NT2/D1 (cell line): ENCODE results near the gene PATL2.
"Not testable (repeated sequence)": the region's sequence is repeated elsewhere in the genome, so short reads cannot be mapped to it uniquely, and the experiment has no call there.

Source experiments
- DNase-seq: peaks from one replicate; pipeline ENCODE4 v3.0.0-alpha.2; 2011; ENCODE audit warnings: low read depth, low spot score
- H3K27me3 ChIP-seq: 2 replicates; pipeline ENCODE4 v1.6.0; 2011; ENCODE audit warnings: mild to moderate bottlenecking; ENCODE audit not compliant: insufficient read length, insufficient read depth
- H3K36me3 ChIP-seq: 2 replicates; pipeline ENCODE4 v1.6.1; 2011; ENCODE audit warnings: mild to moderate bottlenecking, low read length, mixed read lengths; ENCODE audit not compliant: insufficient read depth, insufficient read length
- H3K4me1 ChIP-seq: 2 replicates; pipeline ENCODE4 v1.5.1; 2011; ENCODE audit not compliant: insufficient read depth, insufficient read length
- H3K4me3 ChIP-seq: 2 replicates; pipeline ENCODE4 v1.5.1; 2011; ENCODE audit warnings: low read depth; ENCODE audit not compliant: insufficient read length
- H3K9ac ChIP-seq: 2 replicates; pipeline ENCODE4 v1.6.0; 2011; ENCODE audit warnings: low read depth; ENCODE audit not compliant: insufficient read length
- H3K9me3 ChIP-seq: 2 replicates; pipeline ENCODE4 v1.5.1; 2011; ENCODE audit warnings: mild to moderate bottlenecking, low read length; ENCODE audit not compliant: insufficient read depth
- SUZ12 ChIP-seq: IDR thresholded peaks from 2 replicates; pipeline ENCODE4 v1.6.1; 2011; ENCODE audit not compliant: insufficient read length, insufficient read depth; ENCODE audit errors: extremely low read depth
- YY1 ChIP-seq: IDR thresholded peaks from 2 replicates; pipeline ENCODE4 v1.6.1; 2011; ENCODE audit not compliant: insufficient read length, insufficient read depth
- ZNF274 ChIP-seq: IDR thresholded peaks from 2 replicates; pipeline ENCODE4 v1.6.1; 2011; ENCODE audit warnings: mild to moderate bottlenecking, low read depth, low read length

The PATL2 gene

DNA sequence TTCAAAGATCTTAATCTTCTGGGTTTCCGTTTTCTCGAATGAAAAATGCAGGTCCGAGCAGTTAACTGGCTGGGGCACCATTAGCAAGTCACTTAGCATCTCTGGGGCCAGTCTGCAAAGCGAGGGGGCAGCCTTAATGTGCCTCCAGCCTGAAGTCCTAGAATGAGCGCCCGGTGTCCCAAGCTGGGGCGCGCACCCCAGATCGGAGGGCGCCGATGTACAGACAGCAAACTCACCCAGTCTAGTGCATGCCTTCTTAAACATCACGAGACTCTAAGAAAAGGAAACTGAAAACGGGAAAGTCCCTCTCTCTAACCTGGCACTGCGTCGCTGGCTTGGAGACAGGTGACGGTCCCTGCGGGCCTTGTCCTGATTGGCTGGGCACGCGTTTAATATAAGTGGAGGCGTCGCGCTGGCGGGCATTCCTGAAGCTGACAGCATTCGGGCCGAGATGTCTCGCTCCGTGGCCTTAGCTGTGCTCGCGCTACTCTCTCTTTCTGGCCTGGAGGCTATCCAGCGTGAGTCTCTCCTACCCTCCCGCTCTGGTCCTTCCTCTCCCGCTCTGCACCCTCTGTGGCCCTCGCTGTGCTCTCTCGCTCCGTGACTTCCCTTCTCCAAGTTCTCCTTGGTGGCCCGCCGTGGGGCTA, at the start of gene PATL2, which contains the start of gene B2M:
Gene PATL2 (minus strand): TSS at position 228 of the 647 bp plus-strand sequence. CDS start 34,833 bp downstream, outside the sequence.
Gene B2M (plus strand): TSS at position 422 of the 647 bp plus-strand sequence. CDS start 30 bp downstream, at position 452.
- DNase-seq, result peak; percentile 80
- Histone ChIP-seq H3K36me3 (peaks cover 15% of the 10 kb centered on the region), H3K9ac (peak within 1 kb of the TSS; percentile 93), H3K27me3 (no peaks in the 10 kb centered on the region), H3K4me1 (peaks cover 3% of the 10 kb centered on the region), H3K4me3 (peak within 1 kb of the TSS; percentile 78), H3K9me3 (no peaks in the 10 kb centered on the region)
- TF ChIP-seq ZNF274, result no peak

DNA sequence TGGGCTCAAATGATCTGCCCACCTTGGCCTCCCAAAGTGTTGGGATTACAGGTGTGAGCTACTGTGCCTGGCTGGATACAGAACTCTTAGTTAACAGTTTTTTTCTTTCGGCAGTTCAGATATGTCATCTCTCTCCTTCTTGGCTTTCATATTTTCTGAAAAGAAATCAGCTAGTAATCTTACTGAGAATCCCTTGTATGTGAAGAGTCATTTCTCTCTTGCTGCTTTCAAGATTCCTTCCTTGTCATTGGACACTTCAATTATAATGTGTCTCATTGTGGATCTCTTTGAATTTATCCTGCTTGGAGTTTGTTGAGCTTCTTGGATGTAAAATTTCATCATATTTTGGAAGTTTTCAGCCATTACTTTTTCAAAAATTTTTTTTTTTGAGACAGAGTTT, 42.2 kb upstream of the PATL2 start:
- TF ChIP-seq SUZ12 (no peak), ZNF274 (no peak), YY1 (no peak)
- Histone ChIP-seq H3K4me1 (no peaks in the 10 kb centered on the region), H3K36me3 (no peaks in the 10 kb centered on the region), H3K9ac (no peak overlapping the region), H3K27me3 (no peaks in the 10 kb centered on the region), H3K9me3 (no peaks in the 10 kb centered on the region; the same call in 1 of the 2 replicates), H3K4me3 (no peak overlapping the region)
- DNase-seq, result no peak

DNA sequence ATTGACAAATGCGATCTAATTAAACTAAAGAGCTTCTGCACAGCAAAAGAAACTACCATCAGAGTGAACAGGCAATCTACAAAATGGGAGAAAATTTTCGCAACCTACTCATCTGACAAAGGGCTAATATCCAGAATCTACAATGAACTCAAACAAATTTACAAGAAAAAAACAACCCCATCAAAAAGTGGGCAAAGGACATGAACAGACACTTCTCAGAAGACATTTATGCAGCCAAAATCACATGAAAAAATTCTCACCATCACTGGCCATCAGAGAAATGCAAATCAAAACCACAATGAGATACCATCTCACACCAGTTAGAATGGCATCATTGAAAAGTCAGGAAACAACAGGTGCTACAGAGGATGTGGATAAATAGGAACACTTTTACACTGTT, 32.3 kb upstream of the PATL2 start:
- H3K36me3 ChIP-seq, H3K9me3 ChIP-seq, H3K4me3 ChIP-seq, H3K27me3 ChIP-seq, DNase-seq, H3K4me1 ChIP-seq, H3K9ac ChIP-seq: not testable (repeated sequence)

DNA sequence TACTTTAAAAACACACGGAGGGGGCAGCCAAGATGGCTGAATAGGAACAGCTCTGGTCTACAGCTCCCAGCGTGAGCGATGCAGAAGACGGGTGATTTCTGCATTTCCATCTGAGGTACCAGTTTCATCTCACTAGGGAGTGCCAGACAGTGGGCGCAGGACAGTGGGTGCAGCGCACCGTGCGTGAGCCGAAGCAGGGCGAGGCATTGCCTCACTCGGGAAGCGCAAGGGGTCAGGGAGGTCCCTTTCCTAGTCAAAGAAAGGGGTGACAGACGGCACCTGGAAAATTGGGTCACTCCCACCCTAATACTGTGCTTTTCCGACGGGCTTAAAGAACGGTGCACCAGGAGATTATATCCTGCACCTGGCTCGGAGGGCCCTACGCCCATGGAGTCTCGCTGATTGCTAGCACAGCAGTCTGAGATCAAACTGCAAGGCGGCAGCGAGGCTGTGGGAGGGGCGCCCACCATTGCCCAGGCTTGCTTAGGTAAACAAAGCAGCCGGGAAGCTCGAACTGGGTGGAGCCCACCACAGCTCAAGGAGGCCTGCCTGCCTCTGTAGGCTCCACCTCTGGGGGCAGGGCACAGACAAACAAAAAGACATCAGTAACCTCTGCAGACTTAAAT, 28.2 kb upstream of the PATL2 start:
- not testable (repeated sequence) for H3K36me3 ChIP-seq, H3K4me3 ChIP-seq, H3K4me1 ChIP-seq, DNase-seq, H3K27me3 ChIP-seq, H3K9ac ChIP-seq, H3K9me3 ChIP-seq

DNA sequence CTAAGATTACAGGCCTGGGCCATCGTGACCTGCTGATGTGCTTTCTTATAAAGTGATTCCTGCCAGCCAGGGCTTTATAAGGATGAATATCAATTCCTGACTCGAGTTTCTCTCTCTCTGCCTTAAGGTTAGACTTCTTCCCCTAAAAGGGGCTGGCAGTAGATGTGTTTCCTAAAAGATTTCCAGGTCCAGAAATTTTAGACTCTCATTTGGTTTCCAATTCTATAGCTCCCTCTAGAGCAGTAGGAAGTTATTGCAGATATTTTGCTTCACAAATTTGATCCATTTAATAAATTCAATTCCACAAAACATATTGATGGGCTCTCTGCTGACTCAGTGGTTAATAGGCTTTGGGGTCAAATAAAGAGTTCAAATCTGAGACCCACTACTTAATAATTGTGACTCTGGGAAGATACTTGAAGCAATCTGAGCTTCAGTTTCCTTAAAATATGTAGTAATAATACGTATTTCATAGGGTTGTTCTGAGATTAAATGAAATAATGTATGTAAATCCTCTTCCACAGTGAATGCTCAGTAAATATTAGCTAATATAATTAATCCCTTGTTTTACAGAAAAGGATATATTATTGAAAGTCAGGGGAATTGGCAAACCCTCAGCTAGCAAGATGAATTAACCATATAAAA, 27.3 kb upstream of the PATL2 start:
- H3K4me3 ChIP-seq, result no peak overlapping the region

DNA sequence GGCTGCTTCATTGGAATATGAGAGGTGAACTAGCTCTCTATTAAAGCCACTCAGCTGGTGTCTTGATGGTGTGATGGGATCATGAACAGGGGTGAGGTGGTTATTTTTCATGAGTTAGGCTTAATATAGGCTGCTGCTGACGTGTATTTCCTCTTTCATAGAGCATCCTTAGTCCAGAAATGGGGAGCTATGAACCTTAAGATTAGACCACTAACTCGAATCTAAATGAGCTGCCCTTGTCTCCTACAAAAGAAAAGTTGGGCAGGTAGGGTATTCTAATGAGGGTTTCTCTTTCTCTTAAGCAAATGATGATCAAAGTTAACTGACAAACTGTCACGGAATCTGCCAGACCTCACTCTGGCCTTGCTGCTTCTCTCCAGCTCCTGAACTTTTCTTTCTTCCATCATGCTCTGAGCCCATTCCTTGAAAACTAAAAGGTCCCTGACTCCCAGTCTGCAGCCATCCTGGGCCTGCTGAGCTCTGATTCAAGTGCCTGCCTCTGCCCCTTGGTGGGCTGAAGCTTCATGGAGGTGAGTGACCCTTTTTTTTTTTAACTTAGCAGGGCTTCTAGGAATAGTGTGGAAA, 25.1 kb upstream of the PATL2 start, which contains the start of gene TRIM69:
Gene TRIM69 (plus strand): TSS at position 348 of the 585 bp plus-strand sequence. CDS start 177 bp downstream, at position 525.
- Histone ChIP-seq H3K36me3 (peaks cover 7% of the 10 kb centered on the region), H3K4me3 (no peak within 1 kb of the TSS), H3K9me3 (no peaks in the 10 kb centered on the region), H3K4me1 (no peaks in the 10 kb centered on the region), H3K27me3 (no peaks in the 10 kb centered on the region), H3K9ac (no peak within 1 kb of the TSS)
- no peak for DNase-seq
- no peak for TF ChIP-seq SUZ12
- TF ChIP-seq YY1, result no peak
- TF ChIP-seq ZNF274, result no peak

More for the DNA sequence above, 27.3 kb upstream of the PATL2 start:
- Histone ChIP-seq H3K27me3 (no peaks in the 10 kb centered on the region), H3K36me3 (no peaks in the 10 kb centered on the region), H3K9me3 (no peaks in the 10 kb centered on the region), H3K4me1 (no peaks in the 10 kb centered on the region), H3K9ac (no peak overlapping the region)
- no peak for DNase-seq
- TF ChIP-seq SUZ12 (no peak), ZNF274 (no peak), YY1 (no peak)

DNA sequence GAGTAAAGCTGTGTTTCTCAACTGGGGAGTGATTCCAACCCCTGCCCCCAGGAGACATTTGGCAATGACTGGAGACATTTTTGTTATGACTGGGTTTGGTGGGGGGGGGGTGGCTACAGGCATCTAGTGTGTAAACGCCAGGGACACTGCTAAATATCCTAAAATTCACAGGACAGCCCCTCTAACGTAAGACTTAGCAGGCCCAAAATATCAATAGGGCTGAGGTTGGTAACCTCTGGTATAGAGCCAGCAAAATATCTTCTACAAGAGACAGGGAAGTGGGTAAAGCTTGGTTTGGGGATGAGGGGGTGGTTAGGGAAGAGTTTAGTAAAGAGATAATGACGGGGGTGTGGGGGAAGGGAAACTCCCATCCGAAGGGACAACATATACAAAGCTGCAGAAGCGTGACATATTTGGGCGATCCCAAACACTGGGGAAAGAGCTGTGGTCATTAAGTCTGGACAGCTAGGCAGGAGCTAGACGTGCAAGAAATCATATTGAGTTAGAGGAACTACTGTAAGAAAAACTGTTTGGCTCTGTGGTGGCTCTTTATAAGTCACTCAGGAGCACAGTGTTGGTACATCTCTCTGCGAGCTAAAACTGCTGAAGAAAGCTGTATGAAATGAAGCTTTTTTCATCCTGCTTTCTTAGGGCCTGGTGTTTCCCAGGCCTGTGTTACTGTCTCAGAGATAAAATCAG, 24.5 kb upstream of the PATL2 start:
- H3K4me3 ChIP-seq, result no peak overlapping the region
- TF ChIP-seq YY1, result no peak
- no peak for TF ChIP-seq ZNF274
- TF ChIP-seq SUZ12, result no peak
- no peaks in the 10 kb centered on the region for H3K9me3 ChIP-seq
- no peak overlapping the region for H3K9ac ChIP-seq
- H3K27me3 ChIP-seq, result no peaks in the 10 kb centered on the region
- DNase-seq, result no peak
- peaks cover 8% of the 10 kb centered on the region for H3K36me3 ChIP-seq
- no peaks in the 10 kb centered on the region for H3K4me1 ChIP-seq
